DMS79 treated with DMSO at 0.1 percent for 48 hours (cell line): ENCODE data around the gene ESAM.

ENCODE experiments used
- DNase-seq: peaks from one replicate; lab custom pipeline; 2025; lab: John Stamatoyannopoulos, UW

Gene ESAM

GRCh38 chr11:124729571-124729970 lies 32.5 kb downstream of the ESAM start:
- DNase-seq: no peak

- DNase-seq: no peak
Measured at GRCh38 chr11:124728134-124728533, 34.0 kb downstream of the ESAM start.

- DNase-seq: no peak
Measured at GRCh38 chr11:124727474-124727873, 34.6 kb downstream of the ESAM start.

- DNase-seq: no peak
Measured at GRCh38 chr11:124725719-124726105, 36.4 kb downstream of the ESAM start.

- DNase-seq: peak; percentile 30
Measured at GRCh38 chr11:124724979-124725718, 36.9 kb downstream of the ESAM start.

GRCh38 chr11:124722176-124722575 lies 39.9 kb downstream of the ESAM start:
- DNase-seq: no peak

GRCh38 chr11:124719534-124719933 lies 42.6 kb downstream of the ESAM start:
- DNase-seq: no peak

GRCh38 chr11:124718801-124719200 lies 43.3 kb downstream of the ESAM start:
- DNase-seq: no peak

GRCh38 chr11:124717786-124718651 lies 44.1 kb downstream of the ESAM start:
- peak; percentile 51 for DNase-seq

GRCh38 chr11:124717421-124717785 lies 44.7 kb downstream of the ESAM start:
- peak; percentile 50 for DNase-seq

- DNase-seq: no peak
Measured at GRCh38 chr11:124716591-124716990, 45.5 kb downstream of the ESAM start.

- DNase-seq: no peak
Measured at GRCh38 chr11:124712392-124712791, 49.7 kb downstream of the ESAM start.

- DNase-seq: no peak
Measured at GRCh38 chr11:124707829-124708228, 54.3 kb downstream of the ESAM start.
